HG02981 (cell line): ENCODE data around the gene STX3.
"Not testable (repeated sequence)": the region's sequence is repeated elsewhere in the genome, so short reads cannot be mapped to it uniquely, and the experiment has no call there.

Experiments used
- ATAC-seq: cut with Tn5 transposase; IDR thresholded peaks from one replicate; pipeline ENCODE4 v1.9.1; 2021; ENCODE audit warnings: mild to moderate bottlenecking, moderate library complexity; ENCODE audit not compliant: unreplicated experiment

Gene STX3

DNA sequence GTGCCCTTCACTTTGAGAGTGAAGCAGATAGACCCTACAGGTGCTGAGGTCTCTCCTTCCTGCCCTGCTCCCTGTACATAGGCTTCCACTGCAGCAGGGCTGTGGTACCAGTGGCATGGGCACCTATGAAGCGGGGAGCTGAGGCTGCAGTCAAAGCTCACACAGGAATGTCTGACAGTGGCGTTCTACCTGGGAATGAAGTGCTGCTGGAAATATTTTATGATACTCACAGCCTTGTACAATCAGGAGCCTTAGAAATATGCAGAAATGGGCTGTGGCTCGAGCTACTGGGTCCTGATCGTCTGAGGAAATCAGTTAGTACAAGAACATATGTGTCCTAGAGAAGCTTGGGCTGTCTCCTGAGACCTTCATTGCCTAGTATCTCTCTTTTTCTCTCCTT is 30.6 kb downstream of the STX3 start:
- no peak for ATAC-seq

DNA sequence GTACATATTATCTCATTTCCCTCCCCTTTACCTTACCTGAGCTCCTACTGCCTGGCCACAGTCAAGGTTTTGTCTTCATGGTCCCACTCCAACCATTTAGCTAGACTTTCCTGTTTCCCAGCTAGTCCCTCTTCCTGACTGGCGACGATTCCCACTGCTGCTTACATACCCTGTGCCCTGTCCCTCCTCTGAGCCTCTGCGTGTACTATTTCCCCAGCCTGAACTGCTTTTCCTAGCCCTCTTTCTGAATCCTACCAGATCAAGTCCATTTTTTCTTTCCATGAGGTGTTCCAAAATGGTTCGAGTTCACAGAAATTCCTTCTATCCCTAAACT is 32.0 kb downstream of the STX3 start:
- no peak for ATAC-seq

GRCh38 chr11:59787816-59788215 is 32.6 kb downstream of the STX3 start:
- ATAC-seq, result no peak

- ATAC-seq, result no peak
These were observed 36.5 kb downstream of the STX3 start for GRCh38 chr11:59791639-59792038.

GRCh38 chr11:59792507-59792906 is 37.3 kb downstream of the STX3 start:
- no peak for ATAC-seq

DNA sequence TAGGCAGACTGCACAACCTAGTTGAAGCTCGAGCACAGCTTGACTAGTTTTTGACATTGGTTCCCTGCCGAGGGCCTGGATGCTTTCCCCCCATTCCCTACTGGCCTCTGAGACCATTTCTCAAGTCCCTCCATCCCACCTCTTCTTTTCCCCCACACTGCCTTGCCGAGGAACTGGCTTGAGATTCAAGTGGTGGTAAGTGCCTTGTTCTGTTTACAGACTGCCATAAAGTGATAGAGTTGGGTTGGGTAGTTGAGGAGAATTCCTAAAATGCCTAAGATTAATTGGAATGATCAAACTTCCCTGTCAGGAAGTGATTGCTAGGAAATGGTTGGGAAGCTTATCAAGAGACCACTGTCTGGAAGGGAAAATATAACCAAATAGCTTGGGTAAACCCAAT is 39.2 kb downstream of the STX3 start:
- ATAC-seq, result no peak

DNA sequence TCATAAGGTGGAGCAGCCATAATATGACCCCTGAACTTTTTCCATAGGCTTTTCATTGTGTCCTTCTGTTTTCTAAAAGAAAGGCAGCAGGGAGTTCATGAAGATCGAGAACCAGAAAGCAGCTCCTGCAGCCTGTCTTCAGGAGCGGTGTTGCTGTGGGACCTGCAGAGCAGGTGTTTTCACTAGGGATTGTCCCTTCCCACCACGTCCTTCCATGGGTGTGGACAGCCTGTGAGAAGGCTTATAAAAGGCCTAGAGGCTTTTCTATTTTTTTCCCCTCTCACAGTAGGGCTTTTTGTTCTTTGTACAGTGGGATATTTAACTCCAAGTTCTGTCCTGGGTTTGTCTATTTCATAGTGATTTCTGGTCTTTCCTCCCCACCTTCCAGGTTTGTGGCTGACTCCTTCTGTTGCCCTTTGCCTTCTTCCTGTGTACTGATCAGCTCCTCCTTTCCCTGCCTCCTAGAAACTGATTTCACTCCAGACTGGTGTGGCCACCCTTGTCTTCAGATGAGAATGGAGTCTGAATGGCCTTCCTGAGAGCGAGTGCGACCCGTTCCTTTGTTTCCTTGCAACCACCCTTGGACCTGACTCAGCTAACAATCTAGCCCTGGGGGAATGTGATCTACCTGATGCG is 45.3 kb downstream of the STX3 start:
- no peak for ATAC-seq

GRCh38 chr11:59801160-59801706 is 46.1 kb downstream of the STX3 start:
- ATAC-seq, result no peak

DNA sequence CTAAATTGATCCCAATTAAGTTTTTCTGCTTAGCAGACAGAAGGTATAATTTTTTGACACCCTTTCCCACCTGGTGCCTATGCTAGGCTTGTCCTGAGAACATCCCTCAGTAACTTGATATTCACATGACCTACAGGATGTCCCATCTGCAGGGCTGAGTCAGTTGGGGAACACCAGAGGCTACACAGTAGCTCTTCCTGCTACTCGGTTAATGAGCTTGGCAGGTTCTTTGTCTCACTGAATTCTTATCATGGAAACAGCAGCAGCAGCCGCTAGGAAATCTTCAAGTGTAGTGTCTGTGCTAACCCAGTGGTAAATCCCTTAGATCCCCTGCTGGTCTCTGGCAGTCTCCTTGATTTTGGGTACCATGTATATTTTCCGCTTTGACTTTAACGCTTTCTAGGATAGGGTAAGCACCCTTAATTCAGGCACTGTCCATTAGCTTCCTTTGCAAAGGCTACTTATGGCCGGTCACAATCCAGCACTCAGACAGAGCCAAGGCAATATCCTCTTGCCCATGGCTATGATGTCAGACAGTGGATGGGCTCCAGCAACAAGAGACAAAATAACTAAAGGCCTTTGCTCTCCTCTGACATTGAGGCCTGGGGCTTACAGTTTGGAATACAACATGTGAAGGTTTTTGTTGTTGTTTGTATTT is 46.9 kb downstream of the STX3 start:
- peak; percentile 24 for ATAC-seq

DNA sequence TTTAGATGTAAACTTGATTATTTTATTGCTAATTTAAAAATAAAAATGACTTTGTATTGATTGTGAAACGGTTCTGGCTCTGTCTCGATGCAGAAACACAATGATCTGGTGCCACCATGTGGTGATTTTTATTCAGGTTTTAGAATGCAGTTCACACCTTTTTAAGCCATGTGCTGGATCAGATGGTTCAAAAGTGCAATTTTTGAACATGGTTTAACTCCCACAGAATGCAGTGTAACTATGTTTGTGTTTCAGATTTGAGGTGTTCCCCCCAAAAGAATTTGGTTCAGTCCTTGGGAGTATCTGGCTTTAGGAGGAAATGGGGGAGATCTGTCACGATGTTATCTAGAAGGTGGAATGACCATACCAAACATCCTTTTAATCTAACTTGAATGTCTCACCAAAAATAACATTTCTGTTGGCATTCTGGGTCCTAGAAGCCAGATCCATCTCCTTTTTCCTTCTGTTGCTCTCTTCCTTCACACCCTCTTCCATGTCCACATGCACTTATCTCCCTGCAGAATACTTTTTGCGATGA is 47.5 kb downstream of the STX3 start:
- ATAC-seq, result peak; percentile 66

DNA sequence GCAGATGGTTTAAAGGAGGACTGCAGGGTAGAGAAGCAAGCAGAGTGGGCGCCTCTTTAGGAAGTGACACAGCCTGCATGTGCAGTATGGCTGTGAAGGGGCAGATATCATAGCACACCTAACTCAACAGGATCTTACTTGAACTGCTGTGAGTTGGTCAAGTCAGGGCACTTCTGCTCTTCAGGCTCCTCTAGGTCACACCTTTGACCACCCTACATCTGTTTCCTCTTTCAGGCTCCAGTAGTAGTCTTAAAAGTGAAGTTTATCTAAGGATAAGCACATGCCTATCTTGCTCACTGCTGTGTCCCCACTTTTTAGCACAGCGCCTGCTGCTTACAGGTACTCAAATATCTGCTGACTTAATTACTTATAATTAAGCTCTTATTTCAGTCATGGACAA is 48.9 kb downstream of the STX3 start:
- no peak for ATAC-seq

DNA sequence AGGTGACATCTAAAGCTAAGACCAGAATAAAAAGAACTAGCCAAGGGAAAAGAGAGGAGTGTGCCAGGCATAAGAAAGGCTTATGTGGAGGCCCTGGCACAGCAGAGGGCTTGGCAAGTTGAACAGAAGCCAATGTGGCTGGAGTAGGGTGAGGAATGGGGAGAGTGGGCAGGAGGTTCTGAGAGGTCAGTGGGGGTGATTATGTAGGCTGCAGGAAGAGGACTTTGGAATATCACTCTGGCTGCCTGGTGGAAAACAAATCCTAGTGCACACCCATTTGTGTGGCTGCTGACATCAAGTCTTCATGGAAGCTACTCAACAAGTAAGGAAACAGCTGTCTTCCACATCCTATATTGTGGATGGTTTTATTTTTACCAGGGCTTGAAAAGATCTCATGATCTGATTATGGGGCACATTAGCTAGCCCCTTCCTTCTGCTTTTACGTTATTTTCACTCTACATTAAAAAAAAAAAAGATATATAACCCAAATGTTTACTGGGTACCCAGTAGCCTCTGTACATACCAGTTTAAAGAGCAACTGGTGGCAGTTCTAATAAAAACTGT is 52.0 kb downstream of the STX3 start:
- no peak for ATAC-seq

DNA sequence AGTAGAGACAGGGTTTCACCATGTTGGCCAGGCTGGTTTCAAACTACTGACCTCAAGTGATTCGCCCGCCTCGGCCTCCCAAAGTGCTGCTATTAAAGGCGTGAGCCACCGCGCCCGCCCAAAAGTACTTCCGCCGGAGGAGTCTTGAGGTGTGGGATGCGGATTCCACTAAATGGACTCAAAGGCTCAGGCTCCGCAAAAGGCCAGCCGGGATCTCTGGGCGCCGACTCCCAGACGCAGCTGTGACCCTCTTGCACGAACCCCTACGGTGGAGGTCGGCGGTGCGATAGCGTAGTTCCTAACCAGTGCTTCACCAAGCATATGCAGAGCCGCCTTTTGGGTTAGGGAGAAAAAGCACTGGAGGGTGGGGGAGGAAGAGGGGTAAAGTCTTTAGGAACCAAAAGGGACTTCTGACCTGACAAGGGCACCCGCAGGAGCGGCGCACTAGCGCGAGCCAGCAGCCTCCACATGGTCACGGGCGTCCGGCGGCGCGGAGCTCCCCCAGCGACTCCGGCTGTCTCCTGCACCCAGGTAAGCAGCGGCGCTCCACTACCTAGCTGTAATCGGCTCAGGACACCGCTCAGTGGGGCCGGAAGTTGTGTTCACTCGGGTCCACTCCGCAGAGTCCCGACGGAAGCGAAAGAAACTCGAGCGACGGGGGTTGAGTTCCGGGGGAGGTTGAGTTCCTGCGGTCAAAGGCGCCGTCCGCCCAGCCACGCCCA is 55.2 kb downstream of the STX3 start, which contains the start of gene MRPL16:
Gene MRPL16 (minus strand): TSS at position 590 of the 722 bp plus-strand sequence. CDS start 120 bp downstream, at position 470.
- ATAC-seq, result peak; percentile 98

GRCh38 chr11:59810911-59811259 is 55.7 kb downstream of the STX3 start:
- ATAC-seq, result no peak

DNA sequence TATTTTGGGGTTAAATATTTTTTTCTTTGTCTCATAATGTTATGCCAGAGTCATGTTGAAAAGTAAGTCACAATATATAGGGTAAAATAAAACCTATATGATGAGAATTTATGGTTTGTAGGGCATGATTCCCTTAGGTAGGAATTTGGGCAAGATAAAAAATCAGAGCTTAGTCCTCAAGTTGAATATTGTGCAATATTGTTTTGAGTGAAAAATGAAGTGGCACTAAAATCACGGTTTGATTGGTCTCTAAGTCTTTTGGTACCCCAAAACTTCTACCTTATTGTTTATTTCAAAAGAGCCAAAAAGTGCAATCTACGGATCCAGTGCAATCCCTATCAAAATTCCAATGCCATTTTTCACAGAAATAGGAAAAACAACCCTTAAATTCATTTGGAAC is 57.0 kb downstream of the STX3 start:
- no peak for ATAC-seq

GRCh38 chr11:59813364-59813763 is 58.2 kb downstream of the STX3 start:
- no peak for ATAC-seq

GRCh38 chr11:59814021-59814420 is 58.8 kb downstream of the STX3 start:
- ATAC-seq, result no peak

GRCh38 chr11:59815754-59816153 is 60.6 kb downstream of the STX3 start:
- ATAC-seq, result no peak

GRCh38 chr11:59816434-59816833 is 61.3 kb downstream of the STX3 start:
- not testable (repeated sequence) for ATAC-seq

DNA sequence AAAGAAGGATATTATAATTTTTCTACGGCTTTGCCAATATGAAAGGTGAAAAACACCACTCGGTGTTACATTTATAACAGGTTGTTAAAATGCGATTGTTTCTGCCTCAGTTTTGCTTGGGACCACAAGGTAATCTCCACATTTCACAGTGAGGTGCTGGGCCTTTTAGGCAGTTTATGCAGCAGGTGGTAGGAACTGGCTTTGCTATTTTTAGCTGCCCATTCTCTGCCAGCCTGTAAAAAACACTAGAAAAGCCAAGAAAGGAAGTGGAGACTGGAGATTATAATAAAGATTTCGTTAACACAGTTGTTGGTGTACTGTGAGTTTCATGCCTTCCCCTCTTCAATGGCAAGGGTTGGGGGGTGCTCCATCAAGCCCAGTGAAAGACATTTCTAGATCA is 63.4 kb downstream of the STX3 start:
- ATAC-seq, result no peak

DNA sequence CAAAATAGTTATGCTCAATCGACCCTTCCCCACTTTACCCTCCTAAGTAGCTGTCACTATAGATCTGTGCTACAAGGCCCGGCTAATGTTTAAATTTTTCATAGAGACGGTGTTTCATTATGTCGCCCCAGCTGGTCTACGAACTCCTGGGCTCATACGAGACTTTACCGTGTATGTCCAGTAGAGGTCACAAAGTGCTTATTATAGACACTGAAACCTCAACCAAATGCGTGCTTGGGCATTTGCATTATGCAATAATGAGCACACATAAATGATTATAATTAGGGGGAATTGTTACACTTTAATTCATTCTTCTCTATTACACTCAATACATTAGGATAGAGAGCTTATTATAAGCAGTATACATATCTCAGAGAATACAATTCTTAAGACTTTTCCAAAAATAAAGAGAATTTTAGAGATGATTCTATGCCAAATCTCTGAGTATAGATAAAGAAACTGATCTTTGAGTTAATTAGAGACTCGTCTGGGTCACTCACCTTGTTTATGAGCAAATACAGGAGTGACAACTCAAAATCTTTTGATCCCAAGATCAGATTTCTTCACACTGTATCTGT is 67.9 kb downstream of the STX3 start:
- peak; percentile 88 for ATAC-seq
